HG03469 (cell line): ENCODE measurements around the gene MED12L.
A peak's percentile ranks its signal among the peaks of the same experiment; 100 is the strongest.
"Not testable (repeated sequence)": the region's sequence is repeated elsewhere in the genome, so short reads cannot be mapped to it uniquely, and the experiment has no call there.

Source experiments
- ATAC-seq: cut with Tn5 transposase; IDR thresholded peaks from one replicate; pipeline ENCODE4 v1.9.1; 2021; ENCODE audit warnings: mild to moderate bottlenecking, moderate library complexity, moderate number of reproducible peaks; ENCODE audit not compliant: unreplicated experiment

The MED12L gene

DNA sequence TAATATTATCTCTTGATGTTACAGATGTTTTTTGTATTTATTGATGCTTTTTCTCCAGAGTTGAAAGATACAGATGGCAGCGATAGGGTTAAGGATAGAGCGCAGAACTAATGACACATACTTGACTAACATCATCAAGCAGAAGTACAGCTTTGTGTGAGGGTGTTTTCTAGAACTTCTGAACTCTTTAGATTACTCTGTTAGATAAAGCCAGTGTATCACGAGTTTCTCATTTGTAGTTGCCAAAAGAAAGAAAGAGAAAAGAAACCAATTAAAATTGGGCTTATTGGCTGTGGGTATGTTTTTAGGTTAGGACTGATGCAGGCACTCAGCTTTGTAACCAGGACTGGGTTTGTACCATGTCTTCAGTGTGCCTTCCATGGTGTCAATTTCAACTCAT is 124.2 kb downstream of the MED12L start:
- ATAC-seq = no peak

DNA sequence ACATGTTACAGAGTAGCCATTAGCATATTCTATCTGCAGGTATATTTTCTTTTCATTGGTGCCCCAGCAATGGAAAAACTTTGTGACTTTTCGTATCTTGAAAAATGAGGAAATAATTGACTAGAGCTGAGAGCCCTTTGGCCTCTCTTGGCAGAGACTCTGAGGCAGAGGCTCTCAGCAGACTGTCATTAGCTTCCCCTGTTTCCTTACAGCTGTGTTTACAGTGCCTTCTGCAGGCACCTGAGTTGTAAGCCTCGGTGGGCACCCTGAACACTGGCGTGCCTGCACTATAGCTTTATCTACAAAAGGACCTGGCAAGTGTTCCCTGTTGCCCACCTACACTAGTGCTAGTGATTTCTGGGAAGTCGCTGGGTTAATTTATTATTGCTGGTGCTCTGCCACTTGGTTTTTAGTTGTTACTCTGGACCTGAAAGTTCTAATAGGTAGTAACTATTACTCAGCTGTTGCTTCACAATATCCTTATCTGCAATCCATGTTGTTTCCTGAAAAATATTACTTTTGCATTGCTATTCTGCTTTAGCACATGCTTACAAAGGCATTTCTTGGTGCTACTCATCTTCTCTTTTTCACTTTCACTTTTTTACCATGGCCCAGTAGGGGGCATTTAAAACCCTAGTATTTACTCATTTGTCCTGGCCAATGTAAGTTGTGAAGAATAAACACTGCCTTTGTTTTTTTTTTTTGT is 125.4 kb downstream of the MED12L start:
- ATAC-seq = peak; percentile 34

- ATAC-seq = no peak
Measured at GRCh38 chr3:151213151-151213550, 127.7 kb downstream of the MED12L start.

DNA sequence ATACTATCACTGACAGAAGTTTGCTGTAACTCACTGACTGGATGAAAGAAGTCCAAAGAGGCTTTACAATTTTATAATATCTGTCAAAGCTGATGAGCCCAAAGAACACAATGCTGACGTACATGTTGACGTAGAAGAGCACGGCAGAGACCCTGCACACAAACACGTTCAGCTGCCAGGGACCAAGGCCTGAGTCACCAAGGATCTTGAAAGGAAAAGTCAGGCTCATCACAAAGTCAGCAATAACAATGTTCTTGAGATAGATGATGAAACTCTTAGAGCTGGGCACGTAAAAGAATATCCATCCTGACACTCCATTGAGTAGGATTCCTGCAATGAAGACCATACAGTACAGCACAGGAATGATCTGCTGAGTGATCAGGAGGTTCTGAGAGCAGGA is 128.4 kb downstream of the MED12L start:
- no peak for ATAC-seq

DNA sequence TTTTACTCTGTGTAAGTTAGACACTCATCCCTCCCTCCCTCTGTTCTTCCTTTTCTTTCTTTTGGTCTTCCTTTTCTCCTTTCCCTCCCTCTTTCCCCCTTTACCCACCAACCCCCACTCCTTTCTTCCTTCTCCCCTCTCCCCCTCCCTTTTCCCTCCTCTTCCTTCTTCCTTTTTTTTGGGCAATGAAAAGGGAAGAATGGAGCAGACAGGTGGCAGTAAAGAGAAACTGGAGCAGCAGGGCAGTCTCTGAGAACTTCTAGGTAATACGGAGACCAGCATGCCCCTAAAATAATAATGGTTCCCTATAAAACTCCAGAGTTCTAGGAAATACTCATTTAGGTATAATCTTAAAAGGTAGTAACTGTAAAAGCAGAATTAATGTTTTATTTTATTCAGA is 129.0 kb downstream of the MED12L start:
- ATAC-seq = no peak

GRCh38 chr3:151216641-151217607 is 131.5 kb downstream of the MED12L start:
- no peak for ATAC-seq

DNA sequence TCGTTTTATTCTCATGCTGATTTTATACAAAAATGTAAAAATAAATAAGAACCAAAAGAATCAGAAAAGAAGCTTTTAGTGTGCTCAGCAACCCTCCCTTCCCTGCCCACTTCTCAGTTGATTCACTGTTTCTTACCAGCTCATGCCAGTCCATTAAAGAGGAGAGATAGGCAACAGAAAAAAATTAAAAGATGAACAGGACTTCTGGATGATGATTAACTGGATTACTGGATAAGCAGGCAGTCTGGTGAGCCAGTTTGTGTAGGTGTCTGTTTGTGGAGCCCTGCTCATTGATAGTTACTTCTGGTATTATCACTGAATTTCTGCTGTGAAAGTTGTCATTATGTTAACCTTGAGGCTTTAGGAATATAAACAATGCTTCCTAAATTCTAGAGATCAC is 132.7 kb downstream of the MED12L start:
- no peak for ATAC-seq

DNA sequence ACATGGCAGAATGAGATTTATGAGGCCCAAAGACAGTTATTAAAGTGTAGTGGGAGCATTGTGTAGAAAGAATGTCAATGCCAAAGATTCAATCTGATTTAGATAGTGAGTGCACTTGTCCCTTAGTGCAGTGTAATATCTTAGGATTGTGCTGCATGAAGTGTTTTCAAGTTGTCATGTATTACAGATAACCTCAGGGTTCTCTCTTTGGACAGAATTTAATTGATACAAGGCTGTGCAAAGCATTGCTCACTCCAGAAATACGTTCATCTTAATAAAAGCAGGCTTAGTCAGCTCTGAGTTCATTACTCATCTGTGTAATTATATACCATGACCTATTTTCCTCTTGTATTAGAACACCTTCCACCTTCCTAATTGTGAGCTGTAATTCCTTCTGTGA is 133.6 kb downstream of the MED12L start:
- ATAC-seq = no peak

GRCh38 chr3:151224268-151224866 is 138.9 kb downstream of the MED12L start:
- no peak for ATAC-seq

DNA sequence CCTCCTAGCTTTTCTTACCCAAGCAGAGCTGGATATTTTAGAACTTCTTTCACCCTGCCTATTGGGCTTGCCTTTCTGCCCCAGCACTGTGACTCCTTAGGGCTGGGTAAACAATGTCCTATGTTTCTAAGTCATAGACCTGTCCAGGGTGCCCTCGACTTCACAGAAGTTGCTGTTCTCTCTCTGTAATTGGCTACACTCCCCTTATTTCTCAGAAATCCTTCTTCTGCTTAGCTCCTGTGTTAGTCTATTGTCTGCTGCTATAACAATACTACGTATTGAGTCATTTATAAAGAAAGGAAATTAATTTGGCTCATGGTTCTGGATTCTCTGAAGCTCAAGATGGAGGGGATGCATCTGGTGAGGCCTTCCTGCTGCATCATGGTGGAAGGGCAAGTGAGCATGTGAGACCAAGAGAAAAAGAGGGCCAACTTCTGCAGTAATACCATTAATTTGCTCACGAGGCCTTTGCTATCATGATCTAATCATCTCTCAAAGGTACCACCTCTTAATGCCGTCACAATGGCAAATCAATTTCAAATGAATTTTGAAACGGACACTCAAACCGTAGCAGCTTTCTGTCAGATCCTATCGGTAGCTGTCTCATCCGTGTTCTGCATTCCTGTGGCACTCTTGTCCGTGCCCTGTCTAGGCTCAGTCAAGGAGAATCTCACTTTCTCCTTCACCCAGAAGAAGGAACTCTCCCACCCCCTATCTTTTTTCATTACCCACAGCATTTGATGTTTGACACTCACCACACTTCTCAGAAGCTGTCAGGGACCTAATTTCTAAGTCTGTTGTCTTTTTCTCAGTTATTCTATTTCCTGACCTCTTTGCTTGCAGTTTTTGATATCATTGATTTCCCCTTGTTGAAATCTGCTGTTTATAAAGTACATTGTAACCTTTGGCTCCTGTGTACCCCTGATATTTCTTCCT is 139.8 kb downstream of the MED12L start:
- no peak for ATAC-seq

- ATAC-seq = no peak
Measured at GRCh38 chr3:151226088-151226563, 140.7 kb downstream of the MED12L start.

DNA sequence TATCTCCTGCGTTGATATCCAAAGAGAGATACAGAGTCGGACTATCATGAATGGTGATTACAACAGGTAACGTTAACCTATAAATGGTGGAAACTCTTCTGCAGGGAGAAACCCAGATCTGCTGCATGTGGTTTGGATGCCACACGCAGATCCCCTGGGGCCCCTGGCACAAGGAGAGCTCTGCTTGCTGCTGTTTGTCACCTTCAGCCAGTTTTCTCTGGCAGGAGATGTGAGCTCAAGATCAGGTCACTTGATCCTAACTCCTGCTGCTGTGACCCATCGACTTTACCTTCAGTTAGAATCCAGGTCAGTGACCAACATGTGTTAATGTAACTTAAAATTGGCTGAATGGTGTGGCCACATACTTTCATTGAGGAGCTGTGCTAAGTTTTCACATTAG is 141.4 kb downstream of the MED12L start:
- ATAC-seq = no peak

- ATAC-seq = peak; percentile 19
Measured at GRCh38 chr3:151227266-151227806, 141.9 kb downstream of the MED12L start.

DNA sequence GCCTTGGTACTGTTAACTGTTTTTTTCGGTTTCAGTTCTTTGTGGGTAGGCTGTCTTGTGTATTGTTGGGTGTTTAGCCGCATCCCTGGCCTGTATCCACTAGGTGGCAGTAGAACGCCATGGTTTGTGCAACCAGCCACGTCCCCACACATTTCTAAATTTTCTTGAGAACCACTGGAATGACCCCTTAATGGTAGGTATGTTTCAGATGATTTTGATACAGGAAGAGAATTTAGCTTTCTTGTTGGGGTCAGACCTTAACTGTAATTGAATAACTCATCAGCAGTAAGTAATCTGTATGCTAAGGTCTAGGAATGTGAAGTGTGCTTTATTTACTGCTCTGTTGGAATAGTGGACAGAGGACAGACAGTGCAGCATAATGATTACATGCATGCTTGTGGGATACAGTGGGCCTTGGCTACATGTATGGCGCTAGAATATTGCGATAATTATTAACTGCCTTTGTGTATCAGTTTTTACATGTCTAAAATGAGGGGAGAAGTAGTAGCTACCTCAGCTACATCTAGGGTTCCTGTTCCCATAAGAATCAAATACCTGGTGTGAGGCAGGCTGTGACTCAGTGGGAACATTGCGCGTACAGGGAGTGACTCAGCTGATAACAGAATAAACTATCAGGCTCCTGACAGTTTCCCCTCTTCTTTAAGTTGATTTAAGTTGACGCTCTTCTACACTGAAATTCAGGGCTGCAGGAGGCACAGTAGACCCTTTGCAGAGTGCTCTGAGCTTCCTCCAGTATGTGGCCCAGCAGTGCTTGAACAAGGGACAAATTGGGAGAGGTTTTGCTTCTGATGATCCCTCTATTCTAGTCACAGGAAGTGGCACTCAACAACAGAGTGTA is 142.6 kb downstream of the MED12L start:
- peak; percentile 87 for ATAC-seq

DNA sequence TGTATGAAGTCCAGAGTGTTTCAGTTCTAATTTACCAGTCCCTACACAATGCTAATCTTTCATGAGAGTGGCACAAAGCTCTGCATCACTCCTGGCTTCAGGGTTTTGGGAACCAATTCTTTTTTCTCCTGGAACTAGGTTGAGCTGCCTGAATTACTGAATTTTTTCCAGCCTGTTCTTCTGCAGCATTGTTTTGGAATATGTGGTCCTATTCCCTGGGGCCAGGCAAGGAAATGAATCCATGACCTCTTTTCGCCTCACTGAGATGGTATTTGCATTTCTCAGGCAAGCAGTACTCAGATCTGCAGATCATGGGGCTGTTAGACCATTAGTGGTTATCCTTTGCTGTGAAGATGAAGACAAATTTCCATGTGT is 143.2 kb downstream of the MED12L start:
- ATAC-seq = no peak

DNA sequence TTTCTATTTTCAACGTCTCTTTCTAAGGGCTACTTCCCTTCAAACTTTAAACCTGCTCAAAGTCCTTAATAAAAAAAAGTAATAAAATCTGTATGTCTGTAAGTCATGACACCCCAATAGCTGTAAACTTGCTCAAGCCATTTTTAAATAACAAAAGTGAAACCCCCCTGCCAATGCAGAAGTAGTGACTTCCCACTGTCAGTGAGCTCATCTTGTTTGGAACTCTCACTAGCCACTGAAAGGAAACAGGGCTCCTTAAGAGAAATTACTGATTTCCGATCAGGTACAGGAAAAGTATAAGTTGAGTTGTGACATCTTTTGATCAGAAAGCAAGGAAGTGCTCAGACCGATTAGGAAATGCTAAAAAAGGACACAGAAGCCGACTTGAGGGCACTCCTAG is 145.2 kb downstream of the MED12L start:
- no peak for ATAC-seq

DNA sequence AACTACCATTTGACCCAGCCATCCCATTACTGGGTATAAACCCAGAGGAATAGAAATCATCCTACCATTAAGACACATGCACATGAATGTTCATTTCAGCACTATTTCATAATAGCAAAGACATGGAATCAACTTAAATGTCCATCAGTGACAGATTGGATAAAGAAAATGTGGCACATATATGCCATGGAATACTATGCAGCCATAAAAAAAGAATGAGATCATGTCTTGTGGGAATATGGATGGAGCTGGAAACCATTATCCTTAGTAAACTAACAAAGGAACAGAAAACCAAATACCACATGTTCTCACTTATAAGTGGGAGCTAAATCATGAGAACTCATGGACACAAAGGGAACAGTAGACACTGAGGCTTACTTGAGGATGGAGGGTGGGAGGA is 146.9 kb downstream of the MED12L start:
- ATAC-seq = not testable (repeated sequence)

DNA sequence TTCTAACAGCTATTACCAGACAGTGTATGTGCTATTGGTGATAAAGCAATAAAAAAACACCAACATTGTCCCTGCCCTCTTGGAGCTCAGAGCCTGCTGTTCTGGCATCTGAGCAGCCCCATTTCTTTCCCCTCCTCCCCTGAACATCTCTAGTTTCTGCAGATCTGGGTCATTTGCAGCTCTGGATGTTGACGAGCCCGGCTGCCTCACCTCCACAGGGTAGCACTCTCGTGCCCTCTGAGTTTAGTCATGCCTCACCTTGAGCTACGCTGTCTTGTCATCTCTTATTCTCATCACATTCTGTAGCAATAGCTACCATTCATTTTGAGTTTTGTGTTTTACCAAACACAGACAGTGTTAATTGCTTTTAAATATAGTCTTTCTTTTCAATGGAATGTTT is 147.5 kb downstream of the MED12L start:
- ATAC-seq = no peak

DNA sequence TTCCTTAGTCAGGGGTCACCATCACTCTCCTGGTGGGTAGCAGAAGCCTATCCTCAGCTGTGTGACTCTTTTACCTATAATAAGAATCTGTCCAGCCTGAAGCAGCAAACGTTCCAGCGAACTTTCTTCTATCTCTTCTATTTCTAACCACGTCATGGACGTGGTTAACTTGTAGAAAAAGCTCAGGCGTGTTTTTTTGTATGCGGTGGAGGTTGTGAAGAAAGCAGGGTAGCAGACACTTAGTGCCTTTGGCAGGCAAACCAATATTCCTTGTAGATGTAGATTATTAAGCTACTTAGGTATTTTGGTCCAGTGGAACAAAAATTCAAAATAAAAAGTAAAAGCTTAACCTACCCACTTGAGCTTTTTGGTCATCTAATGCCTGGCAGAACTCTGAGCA is 149.4 kb downstream of the MED12L start:
- no peak for ATAC-seq
